H9 (cell line): ENCODE measurements around the gene ZNRF3. TPM values are rescaled to one million over a fixed set of nuclear protein-coding genes. Genes with fewer than 3 reads are reported as not detected.

ENCODE experiments used
- DNase-seq: peaks from one replicate; pipeline ENCODE4 v3.0.0-alpha.2; 2017
- H2AFZ ChIP-seq: one replicate; pipeline ENCODE4 v1.6.1; 2013; ENCODE audit warnings: mild to moderate bottlenecking, low read length, control low read depth, moderate library complexity
- H2AK5ac ChIP-seq: 2 replicates; pipeline ENCODE4 v1.6.1; 2013; ENCODE audit warnings: low read length, control low read depth, mixed read lengths; ENCODE audit not compliant: insufficient read length
- H2BK120ac ChIP-seq: one replicate; pipeline ENCODE4 v1.6.1; 2013; ENCODE audit warnings: low read depth, mild to moderate bottlenecking, low read length, control low read depth, inconsistent platforms; ENCODE audit not compliant: poor library complexity, severe bottlenecking
- H2BK12ac ChIP-seq: 2 replicates; pipeline ENCODE4 v1.6.1; 2013; ENCODE audit warnings: low read length, control low read depth, mixed read lengths, low read depth; ENCODE audit not compliant: insufficient read length
- H2BK15ac ChIP-seq: 2 replicates; pipeline ENCODE4 v1.6.1; 2013; ENCODE audit warnings: low read depth, low read length, control low read depth
- H2BK20ac ChIP-seq: one replicate; pipeline ENCODE4 v1.6.1; 2013; ENCODE audit warnings: low read depth, mild to moderate bottlenecking, low read length, control low read depth, inconsistent platforms; ENCODE audit not compliant: poor library complexity, severe bottlenecking
- H2BK5ac ChIP-seq: 2 replicates; pipeline ENCODE4 v1.6.1; 2013; ENCODE audit warnings: low read length, control low read depth, mixed read lengths; ENCODE audit not compliant: insufficient read length
- H3K14ac ChIP-seq: 2 replicates; pipeline ENCODE4 v1.6.1; 2013; ENCODE audit warnings: low read length, control low read depth; ENCODE audit not compliant: insufficient read depth
- H3K18ac ChIP-seq: 2 replicates; pipeline ENCODE4 v1.6.1; 2013; ENCODE audit warnings: low read depth, mild to moderate bottlenecking, mixed read lengths, low read length, control low read depth; ENCODE audit not compliant: insufficient read length
- H3K23ac ChIP-seq: 2 replicates; pipeline ENCODE4 v1.6.1; 2013; ENCODE audit warnings: low read length, control low read depth, mixed read lengths, low read depth; ENCODE audit not compliant: insufficient read length
- H3K23me2 ChIP-seq: 2 replicates; pipeline ENCODE4 v1.6.1; 2013; ENCODE audit warnings: low read depth, mild to moderate bottlenecking, mixed read lengths, low read length, control low read depth; ENCODE audit not compliant: insufficient read length, poor library complexity, severe bottlenecking
- H3K27ac ChIP-seq: 2 replicates; pipeline ENCODE4 v1.5.1; 2013; ENCODE audit warnings: low read length, control low read depth, mixed read lengths, low read depth; ENCODE audit not compliant: insufficient read length
- H3K27me3 ChIP-seq: 2 replicates; pipeline ENCODE4 v1.6.1; 2013; ENCODE audit warnings: low read length, control low read depth, inconsistent platforms; ENCODE audit not compliant: insufficient read depth
- H3K4ac ChIP-seq: 2 replicates; pipeline ENCODE4 v1.6.1; 2013; ENCODE audit warnings: low read depth, mild to moderate bottlenecking, control low read depth, inconsistent platforms, low read length, moderate library complexity
- H3K4me1 ChIP-seq: 2 replicates; pipeline ENCODE4 v1.6.1; 2013; ENCODE audit warnings: low read length, control low read depth, inconsistent platforms; ENCODE audit not compliant: insufficient read depth
- H3K4me2 ChIP-seq: 2 replicates; pipeline ENCODE4 v1.6.1; 2013; ENCODE audit warnings: low read length, control low read depth, mixed read lengths; ENCODE audit not compliant: insufficient read length, insufficient read depth
- H3K56ac ChIP-seq: 2 replicates; pipeline ENCODE4 v1.6.1; 2013; ENCODE audit warnings: low read depth, mild to moderate bottlenecking, mixed read lengths, low read length, control low read depth; ENCODE audit not compliant: insufficient read length
- H3K79me1 ChIP-seq: 2 replicates; pipeline ENCODE4 v1.6.1; 2013; ENCODE audit warnings: low read depth, mild to moderate bottlenecking, moderate library complexity, low read length, control low read depth, inconsistent platforms; ENCODE audit not compliant: insufficient read depth, poor library complexity, severe bottlenecking
- H3K79me2 ChIP-seq: 2 replicates; pipeline ENCODE4 v1.6.1; 2013; ENCODE audit warnings: low read length, control low read depth, inconsistent platforms; ENCODE audit not compliant: insufficient read depth
- H3K9ac ChIP-seq: 2 replicates; pipeline ENCODE4 v1.6.1; 2013; ENCODE audit warnings: low read length, control low read depth, mixed read lengths; ENCODE audit not compliant: insufficient read length; ENCODE audit errors: extremely low read depth
- H3K9me3 ChIP-seq: one replicate; pipeline ENCODE4 v1.6.1; 2013; ENCODE audit warnings: low read depth, low read length, inconsistent platforms; ENCODE audit not compliant: control insufficient read depth
- H3T11ph ChIP-seq: one replicate; pipeline ENCODE4 v1.6.1; 2013; ENCODE audit warnings: mild to moderate bottlenecking, low read length, control low read depth, inconsistent platforms
- H4K20me1 ChIP-seq: one replicate; pipeline ENCODE4 v1.6.1; 2013; ENCODE audit not compliant: control insufficient read depth, insufficient read length, insufficient read depth
- H4K5ac ChIP-seq: 2 replicates; pipeline ENCODE4 v1.6.1; 2013; ENCODE audit warnings: low read depth, mild to moderate bottlenecking, mixed read lengths, low read length, control low read depth; ENCODE audit not compliant: insufficient read length
- H4K8ac ChIP-seq: replicated peaks from 2 replicates; pipeline ENCODE4 v1.6.1; 2013; ENCODE audit warnings: low read length, control low read depth, mixed read lengths, low read depth; ENCODE audit not compliant: insufficient read length
- H4K91ac ChIP-seq: 2 replicates; pipeline ENCODE4 v1.6.1; 2013; ENCODE audit warnings: low read depth, mild to moderate bottlenecking, moderate library complexity, mixed read lengths, low read length, control low read depth; ENCODE audit not compliant: insufficient read length
- H3K27ac Mint-ChIP-seq, 3 experiments: 2 replicates in 2 of 3; 3 replicates in 1 of 3; pipeline ENCODE4 v1.8.0; 2020 to 2021; ENCODE audit warnings: mixed read lengths in 3 of 3, mild to moderate bottlenecking in 1 of 3, moderate library complexity in 1 of 3
- H3K27me3 Mint-ChIP-seq: 2 replicates; pipeline ENCODE4 v1.8.0; 2021; ENCODE audit warnings: low read depth, mild to moderate bottlenecking, moderate library complexity, mixed read lengths
- H3K36me3 Mint-ChIP-seq, 3 experiments: 2 replicates in 2 of 3; 3 replicates in 1 of 3; pipeline ENCODE4 v1.8.0; 2020 to 2021; ENCODE audit warnings: low read depth in 3 of 3, mixed read lengths in 3 of 3; ENCODE audit not compliant: insufficient read depth in 1 of 3
- H3K4me1 Mint-ChIP-seq, 2 experiments: 2 replicates each; pipeline ENCODE4 v1.8.0; 2020; ENCODE audit warnings: mixed read lengths in 2 of 2
- H3K4me3 Mint-ChIP-seq, 2 experiments: 2 replicates in 1 of 2; 3 replicates in 1 of 2; pipeline ENCODE4 v1.8.0; 2020 to 2021; ENCODE audit warnings: mild to moderate bottlenecking in 2 of 2, mixed read lengths in 2 of 2, moderate library complexity in 1 of 2
- H3K9me3 Mint-ChIP-seq, 2 experiments: 2 replicates in 1 of 2; 3 replicates in 1 of 2; pipeline ENCODE4 v1.8.0; 2020; ENCODE audit warnings: mild to moderate bottlenecking in 2 of 2, mixed read lengths in 2 of 2, moderate library complexity in 1 of 2
- WGBS: extraction: QIAGEN DNeasy Blood & Tissue Kit; methylation state at CpG from one replicate; pipeline ENCODE4 v1.1.7; 2013; ENCODE audit warnings: missing lambda C conversion rate, low lambda C conversion rate, mixed read lengths; ENCODE audit not compliant: insufficient read length; ENCODE audit errors: extremely low coverage; 5-methylcytosine and 5-hydroxymethylcytosine counted together
- total RNA-seq: library from RNA; stranded (reverse); gene quantifications from 2 replicates; pipeline ENCODE4 v1.2.1, GENCODE V29; 2021
- TF ChIP-seq, protein P1 (sequence below): fragments of 200-600 bp; sonication (generic); conservative IDR thresholded peaks from 3 replicates; pipeline ENCODE4 v1.8.0; 2021; ENCODE audit warnings: antibody characterized with exemption, mild to moderate bottlenecking

ZNRF3 gene
- total RNA-seq, 1 experiment from 2014 or later, result 20.6 TPM

DNA sequence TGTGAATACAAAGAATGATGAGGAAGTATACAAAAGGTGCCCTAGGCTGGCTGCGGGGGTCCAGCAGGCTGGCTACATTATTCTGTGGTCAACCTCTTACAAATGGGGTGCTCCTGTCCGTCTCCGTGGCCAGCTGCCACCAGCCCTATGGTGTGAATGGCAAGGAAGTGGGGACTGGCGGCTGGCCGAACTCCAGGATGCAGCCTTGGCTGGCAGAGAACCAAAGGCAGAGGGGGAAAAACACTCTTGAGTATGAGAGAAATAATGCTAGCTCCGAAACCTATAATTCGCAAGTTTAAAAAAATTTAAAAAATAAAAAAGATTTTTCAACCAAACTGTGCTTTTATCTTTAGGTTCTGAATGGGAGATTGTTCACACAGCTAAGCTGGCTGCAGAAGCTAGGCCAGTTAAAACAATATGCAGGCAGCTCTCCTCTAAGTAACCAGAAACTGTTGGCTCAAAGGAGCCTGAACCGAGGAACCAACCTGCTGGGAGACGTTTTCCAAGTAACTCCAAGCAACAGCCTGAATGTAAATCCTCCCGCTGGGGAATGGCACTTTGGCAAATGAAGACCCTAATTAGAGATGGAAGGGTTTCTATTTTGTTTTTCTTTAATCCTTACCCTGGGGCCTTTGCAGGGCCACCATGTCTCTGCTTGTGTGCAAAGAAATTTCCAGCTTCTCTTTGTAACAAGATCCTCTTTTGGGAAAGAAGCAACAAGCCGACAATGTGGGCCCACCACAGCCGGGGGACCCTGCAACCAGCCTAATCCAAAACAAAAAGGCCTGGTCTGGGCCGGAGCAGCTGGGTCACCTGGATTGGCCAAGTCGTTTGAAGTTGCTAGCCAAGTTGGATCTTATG lies 128.1 kb downstream of the ZNRF3 start:
- peaks cover 66 to 72% of the 10 kb centered on the region in 2 experiments for H3K4me1 Mint-ChIP-seq
- H3K27ac ChIP-seq, result no peak overlapping the region
- H3K36me3 Mint-ChIP-seq, result peaks cover 1 to 17% (median 5%) of the 10 kb centered on the region in 3 experiments; a peak in 3 of 7 replicates

More for the DNA sequence above, 128.1 kb downstream of the ZNRF3 start:
- H3K9me3 ChIP-seq, result no peaks in the 10 kb centered on the region
- H2BK5ac ChIP-seq, result no peak overlapping the region
- no peak overlapping the region for H4K91ac ChIP-seq
- peaks cover 3% of the 10 kb centered on the region for H3K4me1 ChIP-seq
- H2BK12ac ChIP-seq, result no peak overlapping the region
- H3K27me3 ChIP-seq, result no peaks in the 10 kb centered on the region
- H2BK15ac ChIP-seq, result no peak overlapping the region
- no peak overlapping the region for H3K23ac ChIP-seq
- no peak overlapping the region for H3K56ac ChIP-seq
- WGBS, result no CpG with 5 or more reads among the region's 14 CpGs
- H3K4me3 Mint-ChIP-seq, result no peak overlapping the region
- no peak overlapping the region for H4K5ac ChIP-seq
- TF ChIP-seq, protein P1, sequence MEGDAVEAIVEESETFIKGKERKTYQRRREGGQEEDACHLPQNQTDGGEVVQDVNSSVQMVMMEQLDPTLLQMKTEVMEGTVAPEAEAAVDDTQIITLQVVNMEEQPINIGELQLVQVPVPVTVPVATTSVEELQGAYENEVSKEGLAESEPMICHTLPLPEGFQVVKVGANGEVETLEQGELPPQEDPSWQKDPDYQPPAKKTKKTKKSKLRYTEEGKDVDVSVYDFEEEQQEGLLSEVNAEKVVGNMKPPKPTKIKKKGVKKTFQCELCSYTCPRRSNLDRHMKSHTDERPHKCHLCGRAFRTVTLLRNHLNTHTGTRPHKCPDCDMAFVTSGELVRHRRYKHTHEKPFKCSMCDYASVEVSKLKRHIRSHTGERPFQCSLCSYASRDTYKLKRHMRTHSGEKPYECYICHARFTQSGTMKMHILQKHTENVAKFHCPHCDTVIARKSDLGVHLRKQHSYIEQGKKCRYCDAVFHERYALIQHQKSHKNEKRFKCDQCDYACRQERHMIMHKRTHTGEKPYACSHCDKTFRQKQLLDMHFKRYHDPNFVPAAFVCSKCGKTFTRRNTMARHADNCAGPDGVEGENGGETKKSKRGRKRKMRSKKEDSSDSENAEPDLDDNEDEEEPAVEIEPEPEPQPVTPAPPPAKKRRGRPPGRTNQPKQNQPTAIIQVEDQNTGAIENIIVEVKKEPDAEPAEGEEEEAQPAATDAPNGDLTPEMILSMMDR, result no peak
- no peak overlapping the region for H2AFZ ChIP-seq
- no peak overlapping the region for H3K9ac ChIP-seq
- H3K79me1 ChIP-seq, result peaks cover 8% of the 10 kb centered on the region
- no peak overlapping the region for H4K8ac ChIP-seq
- peak overlapping the region in 2 of 3 experiments; percentile 87 to 89; a peak in 4 of 7 replicates for H3K27ac Mint-ChIP-seq
- no peak overlapping the region; the same call in 1 of the 2 replicates for H3K14ac ChIP-seq
- H3K9me3 Mint-ChIP-seq, result no peaks in the 10 kb centered on the region
- H2BK20ac ChIP-seq, result no peak overlapping the region
- H3K23me2 ChIP-seq, result no peaks in the 10 kb centered on the region
- no peaks in the 10 kb centered on the region for H4K20me1 ChIP-seq
- H3K27me3 Mint-ChIP-seq, result no peaks in the 10 kb centered on the region
- no peak for DNase-seq
- no peak overlapping the region for H2BK120ac ChIP-seq
- H3T11ph ChIP-seq, result no peak overlapping the region
- peak overlapping the region; percentile 43 for H3K18ac ChIP-seq
- H3K4me2 ChIP-seq, result no peak overlapping the region
- H3K79me2 ChIP-seq, result peaks cover 4% of the 10 kb centered on the region; the same call in 1 of the 2 replicates
- H2AK5ac ChIP-seq, result no peak overlapping the region
- no peak overlapping the region for H3K4ac ChIP-seq
